ENCODE data around the gene SLX9.

DNA sequence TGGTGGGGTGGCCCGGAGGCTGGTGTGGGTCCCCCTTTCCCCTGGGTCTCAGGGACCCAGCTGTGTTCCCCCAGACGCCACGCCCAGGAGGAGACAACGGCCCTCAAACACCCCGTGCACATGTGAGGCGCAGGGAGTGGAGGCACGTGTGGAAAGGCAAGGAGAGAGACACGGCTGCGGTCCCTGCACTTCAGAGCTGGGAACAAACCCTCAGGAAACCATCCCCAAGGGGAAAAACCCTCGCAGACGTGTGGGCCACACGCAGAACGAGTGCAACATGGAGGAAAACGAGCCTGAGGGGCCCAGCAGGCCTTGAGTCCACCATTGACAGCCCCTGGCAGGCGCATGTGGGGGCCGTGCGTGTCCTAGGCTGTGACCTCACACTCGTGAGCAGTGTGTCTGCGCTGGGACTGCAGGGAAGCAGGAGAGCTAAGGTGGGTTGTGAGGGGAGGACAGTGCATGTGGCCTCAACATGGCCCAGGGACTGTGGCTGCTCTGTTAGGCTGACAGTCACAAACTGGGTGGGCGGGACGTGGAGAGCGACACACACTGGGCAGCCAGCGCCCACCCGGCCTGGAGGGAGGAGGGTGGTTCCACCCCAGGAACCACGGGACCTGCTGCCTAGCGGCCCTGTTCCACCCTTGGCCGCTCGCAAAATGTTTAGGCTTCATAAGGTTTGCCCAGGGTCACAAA, 39.1 kb upstream of the SLX9 start:
- TF ChIP-seq EZH2phosphoT487 (IDR thresholded peaks at IDR 0.05; ENCODE audit: insufficient read depth, low read depth) (no peak), EZH2 (IDR thresholded peaks at IDR 0.05; ENCODE audit: insufficient read depth, poor library complexity, severe bottlenecking) (no peak)

Data from GM23248 (cell line).